ENCODE measurements around the gene CHP1.
"Not testable (repeated sequence)": the region's sequence is repeated elsewhere in the genome, so short reads cannot be mapped to it uniquely, and the experiment has no call there.

CHP1 gene

DNA sequence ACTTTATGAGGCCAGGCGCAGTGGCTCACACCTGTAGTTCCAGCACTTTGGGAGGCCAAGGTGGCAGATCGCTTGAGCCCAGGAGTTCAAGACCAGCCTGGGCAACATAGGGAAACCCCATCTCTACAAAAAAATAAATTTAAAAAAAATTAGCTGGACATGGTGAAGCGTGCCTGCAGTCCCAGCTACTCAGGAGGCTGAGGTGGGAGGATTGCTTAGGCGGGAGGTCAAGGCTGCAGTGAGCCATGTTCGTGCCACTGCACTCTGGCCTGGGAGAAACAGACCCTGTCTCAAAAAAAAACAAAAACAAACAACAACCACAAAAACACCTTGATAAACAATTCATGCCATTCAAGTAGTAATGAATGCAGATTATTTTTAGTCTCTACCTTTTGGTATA is 4.2 kb downstream of the CHP1 start:
- not testable (repeated sequence) for H3K27ac Mint-ChIP-seq; H3K4me3 Mint-ChIP-seq; H3K36me3 Mint-ChIP-seq (ENCODE audit: low read depth); H3K27me3 Mint-ChIP-seq; DNase-seq; H3K9me3 Mint-ChIP-seq
- H3K4me1 Mint-ChIP-seq (ENCODE audit: low read depth), result peaks cover 38% of the 10 kb centered on the region

DNA sequence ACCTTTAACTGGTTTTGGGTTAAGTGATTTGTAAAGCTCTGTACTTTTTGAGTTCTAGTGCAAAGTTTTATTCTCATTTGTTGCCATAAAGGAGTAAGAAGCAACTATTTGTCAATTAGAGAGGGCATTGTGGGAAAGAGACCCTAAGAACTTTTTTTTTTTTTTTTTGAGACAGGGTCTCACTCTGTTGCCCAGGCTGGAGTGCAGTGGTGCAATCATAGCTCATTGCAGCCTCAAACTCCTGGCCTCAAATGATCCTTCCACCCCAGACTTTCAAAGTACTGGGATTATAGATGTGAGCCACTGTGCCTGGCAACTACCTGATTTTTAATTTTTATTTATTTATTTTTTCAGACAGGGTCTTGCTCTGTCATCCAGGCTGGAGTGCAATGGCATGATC is 4.9 kb downstream of the CHP1 start:
- Mint-ChIP-seq H3K4me1 (ENCODE audit: low read depth) (peaks cover 32% of the 10 kb centered on the region), H3K9me3 (no peaks in the 10 kb centered on the region), H3K4me3 (no peak overlapping the region), H3K27me3 (no peaks in the 10 kb centered on the region), H3K27ac (no peak overlapping the region), H3K36me3 (ENCODE audit: low read depth) (peaks cover 9% of the 10 kb centered on the region)
- no peak for DNase-seq

DNA sequence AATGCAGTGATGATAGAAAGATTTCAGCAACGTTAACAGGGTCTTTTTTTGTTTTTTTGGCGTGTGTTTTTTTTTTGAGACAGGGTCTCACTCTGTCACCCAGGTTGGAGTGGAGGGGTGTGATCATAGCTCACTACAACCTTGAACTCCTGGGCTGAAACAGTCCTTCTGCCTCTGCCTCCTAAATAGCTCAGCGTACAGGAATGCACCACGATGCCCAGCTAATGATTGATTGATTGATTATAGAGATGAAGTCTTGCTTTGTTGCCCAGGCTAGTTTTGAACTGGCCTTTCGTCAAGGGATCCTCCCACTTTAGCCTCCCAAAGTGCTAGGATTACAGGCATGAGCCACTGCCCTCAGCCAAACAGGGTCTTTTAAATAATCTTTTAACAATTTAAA is 7.0 kb downstream of the CHP1 start:
- H3K4me3 Mint-ChIP-seq, result no peak overlapping the region
- peaks cover 15% of the 10 kb centered on the region for H3K36me3 Mint-ChIP-seq (ENCODE audit: low read depth)
- H3K4me1 Mint-ChIP-seq (ENCODE audit: low read depth), result peaks cover 15% of the 10 kb centered on the region
- no peaks in the 10 kb centered on the region for H3K9me3 Mint-ChIP-seq
- no peak overlapping the region for H3K27ac Mint-ChIP-seq
- no peaks in the 10 kb centered on the region for H3K27me3 Mint-ChIP-seq
- DNase-seq, result no peak

DNA sequence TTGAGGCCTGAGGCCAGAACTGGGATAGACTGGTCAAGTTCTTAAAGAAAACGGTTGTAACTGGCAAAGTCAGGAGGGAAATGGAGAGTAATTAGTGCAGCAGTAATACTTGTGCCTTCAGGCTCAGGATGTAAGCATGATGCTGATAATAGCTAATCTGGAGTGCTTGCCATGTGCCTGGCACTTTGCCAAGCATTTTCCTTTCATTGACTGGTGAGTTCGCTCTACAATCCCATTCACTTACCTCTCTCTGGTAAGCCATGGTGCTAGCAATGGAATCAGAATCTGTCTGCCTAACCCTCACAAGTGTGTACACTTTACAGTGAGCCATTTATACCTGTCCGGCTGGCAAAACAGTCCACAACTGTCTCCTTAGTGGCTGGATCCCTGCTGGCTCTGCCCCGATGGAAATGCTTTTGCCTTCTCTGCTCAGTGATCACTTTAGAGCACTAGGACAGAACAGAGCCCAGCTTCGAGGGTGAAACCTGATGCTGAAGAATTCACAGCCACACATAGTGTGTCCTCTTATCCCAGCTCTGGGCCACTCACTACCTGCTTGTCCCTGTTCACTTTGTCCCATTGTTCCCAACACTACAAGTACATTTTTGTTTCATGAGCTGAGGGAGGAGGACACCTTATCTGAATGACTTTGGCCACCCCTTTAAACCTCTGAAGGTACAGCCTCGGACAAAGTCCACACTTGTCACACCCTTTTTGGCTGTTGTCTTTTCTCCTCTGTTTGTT is 10.3 kb downstream of the CHP1 start:
- Mint-ChIP-seq H3K9me3 (no peaks in the 10 kb centered on the region), H3K4me1 (ENCODE audit: low read depth) (peaks cover 3% of the 10 kb centered on the region), H3K36me3 (ENCODE audit: low read depth) (peaks cover 39% of the 10 kb centered on the region), H3K27ac (no peak overlapping the region), H3K27me3 (no peaks in the 10 kb centered on the region), H3K4me3 (no peak overlapping the region)
- DNase-seq, result no peak

DNA sequence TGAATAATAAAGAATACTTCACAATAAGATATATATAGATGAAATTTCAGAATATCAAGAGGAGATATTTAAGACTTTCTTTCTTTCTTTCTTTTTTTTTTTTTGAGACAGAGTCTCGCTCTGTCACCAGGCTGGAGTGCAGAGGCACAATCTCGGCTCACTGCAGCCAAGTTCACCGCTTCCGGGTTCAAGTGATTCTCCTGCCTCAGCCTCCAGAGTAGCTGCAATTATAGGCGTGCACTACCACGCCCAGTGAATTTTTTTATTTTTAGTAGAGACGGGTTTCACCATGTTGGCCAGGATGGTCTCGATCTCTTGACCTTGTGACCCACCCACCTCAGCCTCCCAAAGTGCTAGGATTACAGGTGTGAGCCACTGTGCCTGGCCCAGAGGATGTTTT is 19.7 kb downstream of the CHP1 start:
- H3K27me3 Mint-ChIP-seq; H3K27ac Mint-ChIP-seq; H3K9me3 Mint-ChIP-seq; H3K4me3 Mint-ChIP-seq; H3K4me1 Mint-ChIP-seq (ENCODE audit: low read depth); DNase-seq: not testable (repeated sequence)
- peaks cover 22% of the 10 kb centered on the region for H3K36me3 Mint-ChIP-seq (ENCODE audit: low read depth)

DNA sequence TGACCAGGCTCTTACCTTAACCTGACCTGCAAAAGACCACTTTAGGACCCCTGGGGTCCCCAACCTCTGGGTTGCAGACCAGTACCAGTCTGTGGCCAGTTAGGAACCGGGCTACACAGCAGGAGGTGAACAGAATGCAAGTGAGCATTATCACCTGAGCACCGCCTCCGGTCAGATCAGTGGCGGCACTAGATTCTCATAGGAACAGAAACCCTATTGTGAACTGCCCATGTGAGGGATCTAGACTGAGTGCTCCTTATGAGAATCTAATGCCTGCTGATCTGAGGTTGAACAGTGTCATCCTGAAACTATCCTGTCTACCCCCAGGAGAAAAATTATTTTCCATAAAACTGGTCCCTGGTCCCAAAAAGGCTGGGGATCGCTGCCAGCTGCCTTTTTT is 20.3 kb downstream of the CHP1 start:
- no peaks in the 10 kb centered on the region for H3K27me3 Mint-ChIP-seq
- no peak overlapping the region for H3K4me3 Mint-ChIP-seq
- H3K4me1 Mint-ChIP-seq (ENCODE audit: low read depth), result no peaks in the 10 kb centered on the region
- no peak overlapping the region for H3K27ac Mint-ChIP-seq
- peaks cover 18% of the 10 kb centered on the region for H3K36me3 Mint-ChIP-seq (ENCODE audit: low read depth)
- DNase-seq, result no peak
- H3K9me3 Mint-ChIP-seq, result no peaks in the 10 kb centered on the region

DNA sequence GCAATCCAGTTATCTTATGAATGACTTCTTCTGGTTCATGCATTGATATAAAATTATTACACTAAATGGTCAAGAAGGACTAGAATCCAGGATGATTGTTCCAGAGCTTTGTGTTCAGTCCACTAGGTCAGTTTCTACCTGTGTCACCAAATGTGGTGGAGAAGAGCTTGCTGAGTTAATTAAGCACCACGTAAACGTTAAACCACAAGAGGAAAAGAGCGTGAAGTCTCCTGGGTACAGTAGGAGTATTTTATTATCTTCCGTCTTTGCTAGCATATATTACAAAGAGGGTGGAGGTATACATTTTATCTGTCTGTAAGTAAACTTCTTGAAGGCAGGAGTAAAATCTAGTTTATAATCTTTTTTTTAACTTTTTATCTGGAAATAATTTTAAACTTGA is 23.5 kb downstream of the CHP1 start:
- H3K9me3 Mint-ChIP-seq, result no peaks in the 10 kb centered on the region
- H3K4me1 Mint-ChIP-seq (ENCODE audit: low read depth), result no peaks in the 10 kb centered on the region
- DNase-seq, result no peak
- no peak overlapping the region for H3K4me3 Mint-ChIP-seq
- H3K36me3 Mint-ChIP-seq (ENCODE audit: low read depth), result peaks cover 33% of the 10 kb centered on the region
- no peak overlapping the region for H3K27ac Mint-ChIP-seq
- no peaks in the 10 kb centered on the region for H3K27me3 Mint-ChIP-seq

DNA sequence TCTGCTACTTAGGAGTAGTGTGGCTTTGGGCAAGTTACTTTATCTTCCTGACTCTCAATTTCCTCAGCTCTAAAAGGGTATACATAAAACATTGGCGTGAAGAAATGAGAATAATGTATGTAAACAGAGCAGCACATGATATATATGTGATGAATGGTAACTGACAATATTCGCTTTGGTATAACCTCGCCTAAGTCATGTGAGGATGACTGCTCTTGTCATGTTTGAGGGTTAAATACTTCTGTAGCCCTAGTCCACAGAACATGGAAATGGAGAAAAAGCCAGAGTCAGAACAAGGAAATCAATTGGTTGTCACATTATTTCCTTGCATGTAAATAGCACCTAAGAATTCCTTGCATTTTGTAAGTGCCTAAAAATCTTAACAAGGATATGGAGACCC is 25.0 kb downstream of the CHP1 start:
- H3K36me3 Mint-ChIP-seq (ENCODE audit: low read depth), result peaks cover 37% of the 10 kb centered on the region
- no peaks in the 10 kb centered on the region for H3K27me3 Mint-ChIP-seq
- no peaks in the 10 kb centered on the region for H3K9me3 Mint-ChIP-seq
- no peak overlapping the region for H3K4me3 Mint-ChIP-seq
- no peak for DNase-seq
- H3K27ac Mint-ChIP-seq, result no peak overlapping the region
- no peaks in the 10 kb centered on the region for H3K4me1 Mint-ChIP-seq (ENCODE audit: low read depth)

DNA sequence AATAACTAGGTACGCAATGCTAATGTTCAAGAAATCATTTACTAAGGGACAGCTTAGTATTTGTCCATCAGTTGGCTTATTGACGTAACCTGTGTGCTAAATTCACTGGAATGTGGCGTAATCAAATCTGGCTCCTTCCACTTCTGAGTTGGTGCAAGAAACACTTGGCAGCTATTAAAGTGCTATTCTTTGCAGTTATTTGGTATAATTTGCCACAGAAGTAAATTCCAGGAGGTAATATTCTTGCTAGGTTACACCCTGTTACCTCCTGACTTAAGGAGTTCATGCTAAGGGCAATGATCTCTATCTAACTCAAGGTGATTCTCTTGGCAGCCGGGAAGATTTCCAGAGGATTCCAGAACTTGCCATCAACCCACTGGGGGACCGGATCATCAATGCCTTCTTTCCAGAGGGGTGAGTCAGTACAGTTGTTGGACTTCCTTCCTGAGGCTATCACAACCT is 25.5 kb downstream of the CHP1 start:
- Mint-ChIP-seq H3K9me3 (no peaks in the 10 kb centered on the region), H3K27ac (no peak overlapping the region), H3K4me3 (no peak overlapping the region), H3K27me3 (no peaks in the 10 kb centered on the region), H3K4me1 (ENCODE audit: low read depth) (no peaks in the 10 kb centered on the region), H3K36me3 (ENCODE audit: low read depth) (peaks cover 37% of the 10 kb centered on the region)
- no peak for DNase-seq

DNA sequence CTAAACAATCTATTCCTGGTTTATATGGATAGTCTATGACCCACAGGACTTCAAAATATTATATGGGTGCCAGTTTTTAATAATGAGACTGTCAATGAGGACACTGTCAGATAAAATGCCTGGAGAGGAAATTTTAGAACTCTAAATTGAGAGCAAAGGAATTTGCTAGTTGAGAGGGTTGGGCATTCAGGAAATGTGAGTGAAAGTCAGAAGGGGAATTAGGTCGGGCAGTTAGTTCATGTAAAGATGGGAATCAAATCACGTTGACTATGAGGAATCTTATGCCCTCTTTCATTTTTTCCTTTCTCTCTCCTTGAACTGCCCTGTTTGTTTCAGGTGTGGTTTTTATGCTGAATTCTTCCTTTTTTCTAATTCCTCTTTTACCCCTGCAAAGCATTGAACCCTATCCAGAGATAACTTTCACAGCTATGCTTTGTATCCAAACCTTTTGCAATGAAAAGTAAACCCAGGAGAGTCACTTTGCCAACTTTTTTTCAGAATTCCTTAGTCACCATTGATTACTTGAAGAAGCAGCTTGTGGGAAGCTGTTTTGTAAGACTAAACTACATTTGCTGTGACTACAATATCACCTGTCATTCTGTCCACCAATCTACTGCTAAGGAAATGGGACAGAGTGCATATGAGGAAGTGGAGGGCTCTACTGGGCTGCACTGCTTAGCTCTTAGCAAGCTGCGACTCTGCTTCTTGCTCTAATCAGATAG is 27.8 kb downstream of the CHP1 start:
- H3K27me3 Mint-ChIP-seq, result no peaks in the 10 kb centered on the region
- no peak for DNase-seq
- no peaks in the 10 kb centered on the region for H3K9me3 Mint-ChIP-seq
- no peak overlapping the region for H3K27ac Mint-ChIP-seq
- H3K4me3 Mint-ChIP-seq, result no peak overlapping the region
- H3K36me3 Mint-ChIP-seq (ENCODE audit: low read depth), result peaks cover 51% of the 10 kb centered on the region
- no peaks in the 10 kb centered on the region for H3K4me1 Mint-ChIP-seq (ENCODE audit: low read depth)

DNA sequence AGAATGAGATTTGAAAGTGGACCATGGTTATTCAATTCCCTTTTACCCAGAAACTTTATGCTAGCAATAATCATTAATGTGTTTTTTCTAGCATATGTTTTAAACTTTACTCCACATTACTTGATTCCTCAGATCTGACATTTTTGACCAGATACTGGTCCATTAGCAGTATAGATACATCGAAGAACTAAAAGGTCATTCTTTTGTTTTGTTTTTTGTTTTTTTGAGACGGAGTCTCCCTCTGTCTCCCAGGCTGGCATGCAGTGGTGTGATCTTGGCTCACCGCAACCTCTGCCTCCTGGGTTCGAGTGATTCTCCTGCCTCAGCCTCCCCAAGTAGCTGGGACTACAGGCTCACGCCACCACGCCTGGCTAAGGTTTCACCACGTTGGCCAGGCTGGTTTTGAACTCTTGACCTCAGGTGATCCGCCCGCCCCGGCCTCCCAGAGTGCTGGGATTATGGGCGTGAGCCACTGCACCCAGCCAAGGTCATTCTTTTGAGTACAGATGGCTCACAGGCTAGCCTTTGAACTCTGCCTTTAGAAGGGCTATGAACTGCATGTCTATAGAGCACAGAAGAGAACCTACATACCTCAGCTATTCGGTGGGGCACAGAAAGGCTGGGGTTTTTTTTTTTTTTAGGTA is 28.6 kb downstream of the CHP1 start:
- H3K36me3 Mint-ChIP-seq (ENCODE audit: low read depth), result peaks cover 51% of the 10 kb centered on the region
- H3K4me1 Mint-ChIP-seq (ENCODE audit: low read depth), result no peaks in the 10 kb centered on the region
- DNase-seq, result no peak
- no peaks in the 10 kb centered on the region for H3K27me3 Mint-ChIP-seq
- no peak overlapping the region for H3K27ac Mint-ChIP-seq
- H3K9me3 Mint-ChIP-seq, result no peaks in the 10 kb centered on the region
- H3K4me3 Mint-ChIP-seq, result no peak overlapping the region

DNA sequence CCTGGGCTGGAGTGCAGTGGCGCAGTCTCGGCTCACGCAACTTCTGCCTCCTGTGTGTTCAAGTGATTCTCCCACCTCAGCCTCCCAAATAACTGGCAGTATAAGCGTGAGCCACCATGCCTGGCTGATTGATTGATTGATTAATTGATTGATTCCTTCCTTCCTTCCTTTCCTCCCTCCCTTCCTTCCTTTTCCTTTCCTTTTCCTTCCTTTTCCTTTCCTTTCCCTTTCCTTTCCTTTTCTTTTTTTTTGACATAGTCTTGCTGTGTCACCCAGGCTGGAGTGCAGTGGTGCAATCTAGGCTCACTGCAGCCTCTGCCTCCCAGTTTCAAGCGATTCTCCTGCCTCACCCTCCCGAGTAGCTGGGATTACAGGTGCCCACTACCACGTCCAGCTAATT is 29.9 kb downstream of the CHP1 start:
- peaks cover 58% of the 10 kb centered on the region for H3K36me3 Mint-ChIP-seq (ENCODE audit: low read depth)

DNA sequence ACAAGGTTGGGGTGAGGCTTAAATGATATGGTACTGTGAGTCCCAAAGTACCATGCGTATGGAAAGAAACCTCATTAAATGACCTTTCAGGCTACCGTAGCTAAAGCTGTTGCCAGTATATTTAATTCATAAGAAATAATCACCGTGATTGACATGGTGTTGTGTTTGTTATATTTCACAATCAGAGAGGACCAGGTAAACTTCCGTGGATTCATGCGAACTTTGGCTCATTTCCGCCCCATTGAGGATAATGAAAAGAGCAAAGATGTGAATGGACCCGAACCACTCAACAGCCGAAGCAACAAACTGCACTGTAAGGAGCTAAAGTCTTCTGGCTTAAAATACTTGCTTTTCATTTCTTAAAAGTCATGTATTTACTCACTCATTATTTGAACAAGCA is 31.5 kb downstream of the CHP1 start:
- DNase-seq, result no peak
- Mint-ChIP-seq H3K4me1 (ENCODE audit: low read depth) (no peaks in the 10 kb centered on the region), H3K27ac (no peak overlapping the region), H3K36me3 (ENCODE audit: low read depth) (peaks cover 61% of the 10 kb centered on the region), H3K27me3 (no peaks in the 10 kb centered on the region), H3K4me3 (no peak overlapping the region), H3K9me3 (no peaks in the 10 kb centered on the region)

More for the DNA sequence above, 29.9 kb downstream of the CHP1 start:
- DNase-seq; H3K4me1 Mint-ChIP-seq (ENCODE audit: low read depth); H3K27me3 Mint-ChIP-seq; H3K27ac Mint-ChIP-seq; H3K4me3 Mint-ChIP-seq; H3K9me3 Mint-ChIP-seq: not testable (repeated sequence)

DNA sequence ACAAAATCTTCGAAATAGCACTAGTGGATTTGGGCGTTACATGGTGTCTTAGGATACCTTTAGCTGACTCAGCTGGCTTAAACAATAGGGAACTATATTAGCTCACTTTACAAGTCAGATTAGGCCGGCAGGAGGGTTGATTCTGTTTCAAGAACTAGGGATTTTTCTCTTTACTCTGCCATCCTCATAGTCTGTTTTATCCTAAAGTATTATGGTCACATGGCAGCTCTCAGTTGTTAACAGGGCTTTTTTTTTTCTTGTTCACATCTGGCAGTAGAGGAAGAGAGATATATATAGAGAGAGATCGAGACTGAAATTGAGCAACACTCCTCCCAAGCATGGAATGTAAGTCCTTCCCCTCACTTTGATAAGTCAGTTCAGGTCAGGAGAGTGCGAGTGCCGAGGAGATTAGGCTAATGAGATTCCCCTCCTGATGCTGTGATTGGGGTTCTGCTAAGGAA is 32.9 kb downstream of the CHP1 start:
- Mint-ChIP-seq H3K27me3 (no peaks in the 10 kb centered on the region), H3K4me1 (ENCODE audit: low read depth) (no peaks in the 10 kb centered on the region), H3K4me3 (no peak overlapping the region), H3K9me3 (no peaks in the 10 kb centered on the region), H3K27ac (no peak overlapping the region), H3K36me3 (ENCODE audit: low read depth) (peaks cover 48% of the 10 kb centered on the region)
- DNase-seq, result no peak

DNA sequence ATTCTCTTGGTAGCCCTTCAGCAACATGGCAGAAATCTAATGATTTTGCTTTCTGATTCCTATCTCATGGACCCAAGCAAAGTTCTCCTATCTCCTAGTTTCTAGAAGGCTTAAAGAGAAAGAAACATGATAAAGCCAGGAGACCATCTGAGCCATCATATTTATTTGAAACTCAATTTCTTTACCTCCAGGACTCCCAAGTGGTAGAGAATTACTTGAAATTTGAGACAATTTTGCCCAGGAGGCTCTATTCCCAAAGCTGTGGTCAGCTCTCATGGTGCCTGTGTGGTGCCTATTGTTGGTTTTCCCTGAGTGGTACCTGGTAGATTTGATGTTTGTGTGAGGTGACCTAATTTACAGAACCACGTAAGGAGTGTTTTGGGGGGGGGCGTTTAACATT is 38.8 kb downstream of the CHP1 start:
- no peak overlapping the region for H3K4me3 Mint-ChIP-seq
- no peaks in the 10 kb centered on the region for H3K9me3 Mint-ChIP-seq
- H3K27ac Mint-ChIP-seq, result no peak overlapping the region
- no peaks in the 10 kb centered on the region for H3K27me3 Mint-ChIP-seq
- peaks cover 35% of the 10 kb centered on the region for H3K36me3 Mint-ChIP-seq (ENCODE audit: low read depth)
- no peak for DNase-seq
- no peaks in the 10 kb centered on the region for H3K4me1 Mint-ChIP-seq (ENCODE audit: low read depth)

Measured in activated T-cell treated with anti-CD3 and anti-CD28 coated beads, Interleukin-2, amount 50 U/mL, for 24 hours (primary cell).